Cardiac muscle cell (in vitro differentiated cells and primary cell): ENCODE results near the gene DNAH5. TPM values are rescaled to one million over a fixed set of nuclear protein-coding genes. Genes with fewer than 3 reads are reported as not detected.
"Not testable (repeated sequence)": the region's sequence is repeated elsewhere in the genome, so short reads cannot be mapped to it uniquely, and the experiment has no call there.

Experiments
- DNase-seq, 2 donors: peaks; one replicate each; pipeline versions ENCODE4 v3.0.0 to v3.0.0-alpha.2; 2010 to 2017; ENCODE audit warnings: low read depth in 1 of 2, low spot score in 1 of 2
- H3K27ac ChIP-seq: fragments of 200-600 bp; sonication (generic); 2 replicates; pipeline ENCODE4 v1.5.1; 2016
- H3K27me3 ChIP-seq: fragments of 200-600 bp; sonication (generic); 2 replicates; pipeline ENCODE4 v1.6.0; 2016; ENCODE audit warnings: control low read depth
- H3K36me3 ChIP-seq: fragments of 200-600 bp; sonication (generic); 2 replicates; pipeline ENCODE4 v1.5.1; 2016; ENCODE audit warnings: control low read depth
- H3K4me1 ChIP-seq: fragments of 200-600 bp; sonication (generic); 2 replicates; pipeline ENCODE4 v1.8.1; 2017; ENCODE audit warnings: low read depth, mild to moderate bottlenecking, mixed run types
- H3K4me3 ChIP-seq: fragments of 200-600 bp; sonication (generic); 2 replicates; pipeline ENCODE4 v1.5.1; 2016; ENCODE audit warnings: mild to moderate bottlenecking
- H3K9me3 ChIP-seq: fragments of 200-600 bp; sonication (generic); 2 replicates; pipeline ENCODE4 v1.5.1; 2017; ENCODE audit warnings: low read depth, mild to moderate bottlenecking, control low read depth
- CTCF ChIP-seq: IDR thresholded peaks from 2 replicates; pipeline ENCODE4 v1.5.1; 2012; ENCODE audit warnings: low read depth, mild to moderate bottlenecking, low read length
- polyA plus RNA-seq: library from polyadenylated mRNA; unstranded; fragments of >200 nt; fragmentation: Nextera tagmentation; extraction: Ambion mirVana; gene quantifications from 2 replicates; pipeline ENCODE4 v1.2.1, GENCODE V29; 2016
- total RNA-seq: library from RNA; depleted of rRNA; stranded (reverse); fragments of >200 nt; gene quantifications from 2 replicates; pipeline ENCODE4 v1.2.3, GENCODE V29; 2016

DNAH5 gene
- total and polyA plus RNA-seq, 2 experiments from 2014 or later, result 0.03 to 0.12 TPM

GRCh38 chr5:13989832-13990231 is 45.3 kb upstream of the DNAH5 start:
- DNase-seq, result no peak
- Histone ChIP-seq H3K9me3 (no peaks in the 10 kb centered on the region), H3K27ac (no peak overlapping the region), H3K4me1 (no peaks in the 10 kb centered on the region), H3K27me3 (no peaks in the 10 kb centered on the region), H3K4me3 (no peak overlapping the region), H3K36me3 (no peaks in the 10 kb centered on the region)
- TF ChIP-seq CTCF, result no peak

GRCh38 chr5:13987843-13988464 is 43.5 kb upstream of the DNAH5 start:
- Histone ChIP-seq H3K4me1 (no peaks in the 10 kb centered on the region), H3K36me3 (no peaks in the 10 kb centered on the region), H3K27ac (no peak overlapping the region), H3K27me3 (no peaks in the 10 kb centered on the region), H3K9me3 (no peaks in the 10 kb centered on the region), H3K4me3 (no peak overlapping the region)
- DNase-seq, result peak; percentile 72
- TF ChIP-seq CTCF, result peak; percentile 83

GRCh38 chr5:13985731-13986418 is 41.4 kb upstream of the DNAH5 start:
- Histone ChIP-seq H3K27ac (no peak overlapping the region), H3K4me1 (no peaks in the 10 kb centered on the region), H3K36me3 (no peaks in the 10 kb centered on the region), H3K27me3 (no peaks in the 10 kb centered on the region), H3K4me3 (no peak overlapping the region), H3K9me3 (no peaks in the 10 kb centered on the region)
- DNase-seq, result peak in 1 of 2 donors; percentile 91
- TF ChIP-seq CTCF, result no peak

- not testable (repeated sequence) for H3K27me3 ChIP-seq, H3K4me3 ChIP-seq, H3K4me1 ChIP-seq, H3K36me3 ChIP-seq, H3K9me3 ChIP-seq, DNase-seq, H3K27ac ChIP-seq
These were observed 40.4 kb upstream of the DNAH5 start for GRCh38 chr5:13984888-13985287.

GRCh38 chr5:13976867-13977830 is 32.7 kb upstream of the DNAH5 start:
- no peaks in the 10 kb centered on the region for H3K9me3 ChIP-seq
- TF ChIP-seq CTCF, result peak; percentile 52
- H3K27ac ChIP-seq, result no peak overlapping the region
- no peak overlapping the region for H3K4me3 ChIP-seq
- peak; percentile 53 to 74 for DNase-seq
- H3K36me3 ChIP-seq, result no peaks in the 10 kb centered on the region
- no peaks in the 10 kb centered on the region for H3K4me1 ChIP-seq
- no peaks in the 10 kb centered on the region for H3K27me3 ChIP-seq

- no peaks in the 10 kb centered on the region for H3K4me1 ChIP-seq
- H3K4me3 ChIP-seq, result no peak overlapping the region
- H3K27me3 ChIP-seq, result no peaks in the 10 kb centered on the region
- no peaks in the 10 kb centered on the region for H3K9me3 ChIP-seq
- H3K27ac ChIP-seq, result no peak overlapping the region
- no peak for DNase-seq
- no peak for TF ChIP-seq CTCF
- no peaks in the 10 kb centered on the region for H3K36me3 ChIP-seq
These were observed 31.7 kb upstream of the DNAH5 start for GRCh38 chr5:13976223-13976622.
